GM13977 (cell line): ENCODE data around the gene NFE2L1.
A peak's percentile ranks its signal among the peaks of the same experiment; 100 is the strongest.

Experiments used
- DNase-seq: peaks from one replicate; pipeline ENCODE4 v3.0.0; 2012; ENCODE audit warnings: low spot score
- in situ Hi-C: fragments of 300-500 bp; cut with MboI; formaldehyde crosslinking; loops from one replicate; pipeline ENCODE4 v1.12.0; 2022; ENCODE audit warnings: low sequenced_read_pairs, low pct_unique_long_range_greater_than_20kb, mixed read lengths, inconsistent platforms; ENCODE audit not compliant: unreplicated experiment
- TF ChIP-seq, protein P1 (sequence below): IDR thresholded peaks from 2 replicates; pipeline ENCODE4 v1.5.1; 2012; ENCODE audit warnings: mild to moderate bottlenecking, control low read depth; ENCODE audit not compliant: insufficient read depth; ENCODE audit errors: extremely low read depth, missing control alignments

The NFE2L1 gene

DNA sequence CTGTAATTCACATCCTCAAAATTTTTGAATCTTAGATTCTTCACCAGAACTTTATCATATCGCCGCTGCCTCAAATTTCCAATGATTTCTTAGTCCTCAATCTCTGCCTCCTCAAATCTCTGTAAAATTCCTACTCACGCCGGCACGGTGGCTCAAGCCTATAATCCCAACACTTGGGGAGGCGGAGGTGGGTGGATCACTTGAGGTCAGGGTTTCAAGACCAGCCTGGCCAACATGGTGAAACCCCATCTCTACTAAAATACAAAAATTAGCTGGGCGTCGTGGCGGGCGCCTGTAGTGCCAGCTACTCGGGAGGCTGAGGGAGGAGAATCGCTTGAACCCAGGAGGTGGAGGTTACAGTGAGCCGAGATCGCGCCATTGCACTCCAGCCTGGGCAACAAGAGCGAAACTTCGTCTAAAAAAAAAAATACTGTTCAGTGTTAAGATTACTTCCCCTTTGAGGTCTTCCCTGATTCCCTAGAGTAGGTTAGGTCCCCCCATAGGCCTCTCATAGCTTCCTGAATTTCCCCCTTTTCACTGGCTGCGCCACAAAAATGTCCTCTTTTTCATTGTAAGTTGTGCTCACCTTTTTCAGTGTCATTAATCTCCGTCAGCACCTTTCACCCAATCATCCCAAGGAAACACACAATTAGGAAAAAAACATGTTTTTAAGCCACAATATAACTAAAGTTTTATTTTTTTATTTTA lies 54.0 kb downstream of the NFE2L1 start:
- TF ChIP-seq, protein P1, sequence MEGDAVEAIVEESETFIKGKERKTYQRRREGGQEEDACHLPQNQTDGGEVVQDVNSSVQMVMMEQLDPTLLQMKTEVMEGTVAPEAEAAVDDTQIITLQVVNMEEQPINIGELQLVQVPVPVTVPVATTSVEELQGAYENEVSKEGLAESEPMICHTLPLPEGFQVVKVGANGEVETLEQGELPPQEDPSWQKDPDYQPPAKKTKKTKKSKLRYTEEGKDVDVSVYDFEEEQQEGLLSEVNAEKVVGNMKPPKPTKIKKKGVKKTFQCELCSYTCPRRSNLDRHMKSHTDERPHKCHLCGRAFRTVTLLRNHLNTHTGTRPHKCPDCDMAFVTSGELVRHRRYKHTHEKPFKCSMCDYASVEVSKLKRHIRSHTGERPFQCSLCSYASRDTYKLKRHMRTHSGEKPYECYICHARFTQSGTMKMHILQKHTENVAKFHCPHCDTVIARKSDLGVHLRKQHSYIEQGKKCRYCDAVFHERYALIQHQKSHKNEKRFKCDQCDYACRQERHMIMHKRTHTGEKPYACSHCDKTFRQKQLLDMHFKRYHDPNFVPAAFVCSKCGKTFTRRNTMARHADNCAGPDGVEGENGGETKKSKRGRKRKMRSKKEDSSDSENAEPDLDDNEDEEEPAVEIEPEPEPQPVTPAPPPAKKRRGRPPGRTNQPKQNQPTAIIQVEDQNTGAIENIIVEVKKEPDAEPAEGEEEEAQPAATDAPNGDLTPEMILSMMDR: no peak
- in situ Hi-C loops: no loop called here
- DNase-seq: no peak

DNA sequence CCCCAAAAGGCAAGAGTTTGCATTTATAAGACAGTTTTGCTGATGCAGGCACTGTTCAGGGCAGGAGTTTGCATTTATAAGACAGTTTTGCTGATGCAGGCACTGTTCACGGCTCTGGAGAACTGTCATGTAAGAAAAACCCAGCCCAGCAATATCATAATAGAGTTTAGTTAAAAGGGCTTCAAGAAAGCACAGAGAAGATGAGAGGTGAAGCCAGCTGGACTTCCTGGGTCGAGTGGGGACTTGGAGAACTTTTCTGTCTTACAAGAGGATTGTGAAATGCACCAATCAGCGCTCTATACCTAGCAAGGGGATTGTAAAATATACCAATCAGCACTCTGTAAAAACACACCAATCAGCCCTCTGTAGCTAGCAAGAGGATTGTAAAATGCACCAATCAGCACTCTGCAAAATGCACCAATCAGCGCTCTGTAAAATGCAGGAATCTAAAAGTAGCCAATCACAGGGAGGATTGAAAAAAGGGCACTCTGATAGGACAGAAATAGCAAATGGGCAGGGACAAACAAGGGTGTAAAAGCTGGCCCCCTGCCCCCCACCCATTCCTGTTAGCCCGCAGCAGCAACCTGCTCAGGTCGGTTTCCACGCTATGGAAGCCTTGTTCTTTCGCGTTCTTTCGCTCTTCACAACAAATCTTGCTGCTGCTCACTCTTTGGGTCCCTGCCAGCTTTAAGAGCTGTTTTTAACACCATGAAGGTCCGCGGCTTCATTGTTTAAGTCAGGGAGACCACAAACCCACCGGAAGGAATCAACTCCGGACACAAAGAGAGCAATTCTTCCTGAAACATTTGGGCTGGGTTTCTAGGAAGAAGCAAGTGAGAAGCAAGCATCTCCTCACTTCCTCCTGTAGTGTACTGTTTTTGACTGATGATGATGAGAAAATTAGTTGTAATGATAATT lies 54.9 kb downstream of the NFE2L1 start:
- in situ Hi-C loops: no loop called here
- no peak for DNase-seq
- TF ChIP-seq, protein P1: no peak

GRCh38 chr17:48104440-48104839 lies 56.3 kb downstream of the NFE2L1 start:
- TF ChIP-seq, protein P1: no peak
- in situ Hi-C loops: no loop called here
- DNase-seq: no peak

- TF ChIP-seq, protein P1: no peak
- in situ Hi-C loops: no loop called here
- DNase-seq: no peak
Observed at GRCh38 chr17:48106802-48107136, 58.6 kb downstream of the NFE2L1 start.

DNA sequence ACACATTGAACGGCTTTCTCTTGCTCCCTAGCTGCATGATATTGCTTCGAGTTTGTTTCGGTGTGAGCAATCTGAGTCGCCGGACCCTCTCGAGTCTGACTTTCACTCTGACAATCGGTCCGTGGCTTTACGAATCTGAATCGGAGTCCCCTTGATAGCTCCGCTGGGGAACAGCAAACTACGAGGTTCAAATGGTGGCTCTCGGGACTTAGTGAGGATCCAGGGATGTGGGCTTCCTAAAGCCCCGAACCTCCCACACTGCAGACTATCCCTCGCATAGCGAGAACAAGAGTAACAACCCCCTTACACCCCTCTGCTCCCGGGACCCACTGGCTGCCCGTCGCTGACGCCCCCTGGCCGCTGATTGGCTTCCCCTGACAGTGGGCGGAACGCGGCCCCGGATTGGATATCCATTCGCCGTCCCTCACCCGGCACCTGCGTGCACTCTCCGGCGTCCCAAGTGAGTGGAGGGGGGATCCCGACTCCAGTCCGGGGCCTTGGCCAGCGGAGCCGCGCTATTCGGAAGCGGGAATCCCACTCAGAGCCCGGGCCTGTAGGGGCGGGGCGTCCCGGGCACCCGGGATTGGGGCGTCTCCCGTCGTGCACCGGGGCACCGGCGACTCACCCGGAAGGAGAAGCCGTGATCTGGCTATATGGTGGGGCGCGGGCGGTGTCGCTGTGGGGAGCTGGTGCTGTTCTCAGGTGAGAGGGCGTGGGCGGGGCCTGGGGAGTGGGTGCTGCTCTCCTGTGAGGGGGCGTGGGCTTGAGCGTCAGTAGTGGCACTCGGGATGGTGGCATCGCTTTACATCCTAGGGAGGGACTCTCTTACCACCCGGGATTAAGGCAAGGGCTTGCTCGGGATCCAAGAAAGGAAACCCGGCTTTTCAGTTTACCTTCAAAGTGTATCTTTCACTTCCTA lies 59.2 kb downstream of the NFE2L1 start, which contains the start of gene SNX11:
TSS of gene SNX11 (plus strand) at position 630 of the 919 bp plus-strand sequence. CDS start 4,278 bp downstream, outside the sequence.
- in situ Hi-C loops: no loop called here
- TF ChIP-seq, protein P1: no peak
- peak; percentile 83 for DNase-seq

- in situ Hi-C loops: no loop called here
- DNase-seq: no peak
Observed at GRCh38 chr17:48110761-48111160, 62.6 kb downstream of the NFE2L1 start.

More at GRCh38 chr17:48110761-48111160, 62.6 kb downstream of the NFE2L1 start:
- TF ChIP-seq, protein P1: no peak
